Measurements from ENCODE around the gene G6PC3. TPM values are rescaled to one million over a fixed set of nuclear protein-coding genes. Genes with fewer than 3 reads are reported as not detected.

The G6PC3 gene
- total RNA-seq, 2 donors from 2014 or later = 14.9 to 22.8 TPM

DNA sequence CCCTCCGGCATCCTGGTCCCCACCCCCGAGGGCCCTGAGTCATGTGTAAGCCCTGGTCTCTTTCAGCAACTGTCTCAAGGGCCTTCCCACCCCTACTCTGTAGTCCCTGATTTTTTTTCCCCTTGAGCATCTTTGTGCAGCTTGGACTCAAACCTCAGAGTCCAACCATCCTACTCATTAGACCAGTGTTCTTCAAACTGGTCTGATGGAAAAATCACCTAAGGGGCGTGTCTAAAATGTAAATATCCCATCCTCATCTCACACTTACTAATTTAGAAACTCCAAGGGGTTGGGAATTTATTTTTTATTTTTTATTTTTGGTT is 624 bp downstream of the G6PC3 start:
- H3K27ac Mint-ChIP-seq = peak overlapping the region; percentile 97
- ATAC-seq (replicated peaks) = no peak
- H3K9me3 Mint-ChIP-seq = no peaks in the 10 kb centered on the region
- H3K36me3 Mint-ChIP-seq (ENCODE audit: low read depth) = peaks cover 3% of the 10 kb centered on the region
- H3K27me3 Mint-ChIP-seq = no peaks in the 10 kb centered on the region
- H3K4me1 Mint-ChIP-seq = peaks cover 17% of the 10 kb centered on the region
- peak overlapping the region; percentile 89 for H3K4me3 Mint-ChIP-seq

GRCh38 chr17:44071772-44072171 is 1.2 kb downstream of the G6PC3 start:
- no peaks in the 10 kb centered on the region for H3K27me3 Mint-ChIP-seq
- peaks cover 17% of the 10 kb centered on the region for H3K4me1 Mint-ChIP-seq
- H3K9me3 Mint-ChIP-seq = no peaks in the 10 kb centered on the region
- peak overlapping the region; percentile 28 for H3K27ac Mint-ChIP-seq
- no peak for ATAC-seq (replicated peaks)
- peaks cover 9% of the 10 kb centered on the region for H3K36me3 Mint-ChIP-seq (ENCODE audit: low read depth)
- peak overlapping the region; percentile 89 for H3K4me3 Mint-ChIP-seq

DNA sequence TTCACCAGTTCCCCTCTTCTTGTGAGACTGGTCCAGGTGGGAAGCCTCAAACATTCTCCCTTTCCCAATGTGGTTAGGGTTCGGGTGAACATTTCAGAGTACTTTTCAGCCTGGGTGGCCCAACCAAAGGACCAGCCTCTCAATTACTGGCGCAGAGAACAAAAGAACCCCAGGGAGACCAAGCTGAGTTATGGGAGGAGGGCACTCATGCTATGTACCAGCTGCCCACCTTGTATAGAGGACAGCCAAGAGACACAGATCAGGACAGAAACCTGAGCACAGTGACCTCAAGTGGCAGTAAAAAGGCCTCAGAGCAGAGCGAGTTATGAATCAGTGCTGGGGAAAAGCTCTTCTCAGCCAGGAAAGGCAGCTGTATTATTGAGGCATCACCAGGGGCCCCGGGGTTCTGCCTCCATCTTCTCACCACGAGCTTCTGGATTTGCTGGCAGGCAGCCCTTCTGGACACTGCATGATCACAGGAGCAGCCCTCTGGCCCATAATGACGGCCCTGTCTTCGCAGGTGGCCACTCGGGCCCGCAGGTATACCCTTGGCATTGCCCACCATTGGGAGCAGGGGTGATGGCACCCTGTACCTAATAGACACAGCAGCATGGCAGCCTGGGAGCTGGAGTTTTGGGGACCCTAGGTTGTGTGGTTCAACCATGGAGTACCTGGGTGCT is 3.8 kb downstream of the G6PC3 start:
- Mint-ChIP-seq H3K27me3 (no peaks in the 10 kb centered on the region), H3K36me3 (ENCODE audit: low read depth) (peaks cover 18% of the 10 kb centered on the region), H3K9me3 (no peaks in the 10 kb centered on the region), H3K27ac (no peak overlapping the region), H3K4me1 (peaks cover 13% of the 10 kb centered on the region), H3K4me3 (no peak overlapping the region)
- no peak for ATAC-seq (replicated peaks)

DNA sequence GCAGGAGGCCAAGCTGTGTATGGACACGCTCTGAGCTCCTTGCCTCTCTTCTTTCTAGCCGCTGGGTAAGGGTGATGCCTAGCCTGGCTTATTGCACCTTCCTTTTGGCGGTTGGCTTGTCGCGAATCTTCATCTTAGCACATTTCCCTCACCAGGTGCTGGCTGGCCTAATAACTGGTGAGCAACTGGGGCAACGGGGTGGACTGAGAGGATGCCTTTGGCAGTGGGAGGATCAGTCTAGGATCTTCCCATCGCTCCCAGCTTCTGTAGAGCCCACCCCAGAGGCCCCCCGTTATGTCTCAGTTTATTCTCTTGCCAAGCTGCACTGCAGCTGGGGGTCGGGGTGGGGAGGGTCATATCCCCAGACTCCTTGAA is 4.4 kb downstream of the G6PC3 start:
- H3K27me3 Mint-ChIP-seq = no peaks in the 10 kb centered on the region
- H3K4me1 Mint-ChIP-seq = peaks cover 11% of the 10 kb centered on the region
- no peak for ATAC-seq (replicated peaks)
- H3K4me3 Mint-ChIP-seq = no peak overlapping the region
- no peaks in the 10 kb centered on the region for H3K9me3 Mint-ChIP-seq
- H3K27ac Mint-ChIP-seq = peak overlapping the region; percentile 81
- H3K36me3 Mint-ChIP-seq (ENCODE audit: low read depth) = peaks cover 21% of the 10 kb centered on the region

- H3K27me3 Mint-ChIP-seq = no peaks in the 10 kb centered on the region
- H3K4me3 Mint-ChIP-seq = no peak overlapping the region
- H3K4me1 Mint-ChIP-seq = peaks cover 8% of the 10 kb centered on the region
- H3K9me3 Mint-ChIP-seq = no peaks in the 10 kb centered on the region
- no peak for ATAC-seq (replicated peaks)
- peak overlapping the region; percentile 81 for H3K27ac Mint-ChIP-seq
- H3K36me3 Mint-ChIP-seq (ENCODE audit: low read depth) = peaks cover 30% of the 10 kb centered on the region
Measured at GRCh38 chr17:44075598-44076293, 5.2 kb downstream of the G6PC3 start.

DNA sequence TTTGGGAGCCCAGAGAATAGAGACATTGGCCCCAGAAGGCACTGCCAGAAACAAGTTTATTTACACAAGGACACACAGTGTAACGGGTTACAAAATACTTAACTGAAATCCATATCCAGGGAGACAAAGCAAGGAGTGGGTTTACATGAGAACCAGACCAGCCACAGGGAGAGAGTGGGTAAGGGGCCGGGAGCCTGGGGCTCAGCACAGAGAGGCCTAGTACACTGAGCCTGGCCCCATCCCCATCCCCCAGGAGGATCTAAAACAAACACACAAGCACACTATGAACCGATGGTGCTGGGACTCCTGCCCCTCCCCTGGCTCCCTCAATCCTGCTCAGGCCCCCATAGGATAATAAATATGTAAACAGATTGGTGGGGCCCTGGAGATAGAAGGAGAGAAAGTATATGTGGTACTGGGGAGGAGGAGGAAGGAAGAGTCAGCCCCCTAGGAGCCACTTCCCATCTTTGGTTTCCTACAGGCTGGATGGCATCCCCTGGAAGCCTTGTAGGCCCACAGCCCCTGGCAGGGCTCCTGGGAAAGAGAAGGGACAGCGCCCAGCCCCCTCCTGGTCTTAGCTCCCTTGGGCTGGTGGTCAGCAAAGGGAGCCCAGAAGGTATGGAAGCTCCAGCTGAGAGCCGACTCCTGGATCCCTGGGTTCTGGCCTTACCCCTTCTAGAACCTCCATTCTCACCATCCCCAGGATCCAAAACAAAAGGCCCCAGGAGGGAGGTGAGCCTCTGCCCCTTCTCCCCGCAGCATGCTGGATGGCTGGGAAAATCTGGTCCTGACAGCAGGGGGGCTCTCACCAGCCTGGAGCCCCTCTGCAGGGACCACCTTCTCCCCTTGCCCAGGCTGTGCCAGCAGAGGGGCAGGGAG is 6.4 kb downstream of the G6PC3 start:
- H3K27ac Mint-ChIP-seq = peak overlapping the region; percentile 81
- no peak overlapping the region for H3K4me3 Mint-ChIP-seq
- H3K27me3 Mint-ChIP-seq = no peaks in the 10 kb centered on the region
- peaks cover 3% of the 10 kb centered on the region for H3K4me1 Mint-ChIP-seq
- no peaks in the 10 kb centered on the region for H3K9me3 Mint-ChIP-seq
- peaks cover 36% of the 10 kb centered on the region for H3K36me3 Mint-ChIP-seq (ENCODE audit: low read depth)
- no peak for ATAC-seq (replicated peaks)

DNA sequence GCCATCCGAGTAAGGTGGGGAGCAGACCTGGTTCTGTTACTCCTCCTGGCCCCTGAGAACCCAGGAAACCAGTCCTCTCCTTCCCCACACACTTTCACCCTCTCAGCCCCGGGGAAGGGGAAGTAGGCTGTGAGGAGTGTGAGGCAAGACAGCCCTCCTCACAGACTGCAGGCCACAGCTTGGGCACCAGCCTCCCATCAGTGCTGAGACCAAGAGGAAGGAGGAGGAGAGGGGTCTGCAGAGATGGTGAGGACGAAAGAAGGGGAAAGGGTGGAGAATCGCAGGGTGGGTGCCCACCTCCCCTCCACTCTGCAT is 7.0 kb downstream of the G6PC3 start:
- H3K27me3 Mint-ChIP-seq = no peaks in the 10 kb centered on the region
- no peak overlapping the region for H3K27ac Mint-ChIP-seq
- no peak for ATAC-seq (replicated peaks)
- H3K4me1 Mint-ChIP-seq = no peaks in the 10 kb centered on the region
- peaks cover 42% of the 10 kb centered on the region for H3K36me3 Mint-ChIP-seq (ENCODE audit: low read depth)
- H3K9me3 Mint-ChIP-seq = no peaks in the 10 kb centered on the region
- no peak overlapping the region for H3K4me3 Mint-ChIP-seq

- no peaks in the 10 kb centered on the region for H3K27me3 Mint-ChIP-seq
- H3K4me3 Mint-ChIP-seq = no peak overlapping the region
- peaks cover 51% of the 10 kb centered on the region for H3K36me3 Mint-ChIP-seq (ENCODE audit: low read depth)
- H3K4me1 Mint-ChIP-seq = no peaks in the 10 kb centered on the region
- ATAC-seq (replicated peaks) = no peak
- H3K9me3 Mint-ChIP-seq = no peaks in the 10 kb centered on the region
- H3K27ac Mint-ChIP-seq = peak overlapping the region; percentile 47
Measured at GRCh38 chr17:44078412-44078811, 7.9 kb downstream of the G6PC3 start.

- H3K27me3 Mint-ChIP-seq = no peaks in the 10 kb centered on the region
- H3K27ac Mint-ChIP-seq = peak overlapping the region; percentile 27
- H3K4me3 Mint-ChIP-seq = no peak overlapping the region
- no peaks in the 10 kb centered on the region for H3K4me1 Mint-ChIP-seq
- peaks cover 59% of the 10 kb centered on the region for H3K36me3 Mint-ChIP-seq (ENCODE audit: low read depth)
- no peaks in the 10 kb centered on the region for H3K9me3 Mint-ChIP-seq
- no peak for ATAC-seq (replicated peaks)
Measured at GRCh38 chr17:44079877-44080821, 9.6 kb downstream of the G6PC3 start.

GRCh38 chr17:44081681-44082080 is 11.1 kb downstream of the G6PC3 start:
- Mint-ChIP-seq H3K27ac (peak overlapping the region; percentile 54), H3K4me3 (no peak overlapping the region), H3K4me1 (peaks cover under 1% of the 10 kb centered on the region), H3K36me3 (ENCODE audit: low read depth) (peaks cover 57% of the 10 kb centered on the region), H3K27me3 (no peaks in the 10 kb centered on the region), H3K9me3 (no peaks in the 10 kb centered on the region)
- no peak for ATAC-seq (replicated peaks)

- Mint-ChIP-seq H3K27ac (peak overlapping the region; percentile 18), H3K4me1 (peaks cover 6% of the 10 kb centered on the region), H3K4me3 (no peak overlapping the region), H3K9me3 (no peaks in the 10 kb centered on the region), H3K27me3 (no peaks in the 10 kb centered on the region), H3K36me3 (ENCODE audit: low read depth) (peaks cover 54% of the 10 kb centered on the region)
- ATAC-seq (replicated peaks) = no peak
Measured at GRCh38 chr17:44082256-44082927, 11.9 kb downstream of the G6PC3 start.

DNA sequence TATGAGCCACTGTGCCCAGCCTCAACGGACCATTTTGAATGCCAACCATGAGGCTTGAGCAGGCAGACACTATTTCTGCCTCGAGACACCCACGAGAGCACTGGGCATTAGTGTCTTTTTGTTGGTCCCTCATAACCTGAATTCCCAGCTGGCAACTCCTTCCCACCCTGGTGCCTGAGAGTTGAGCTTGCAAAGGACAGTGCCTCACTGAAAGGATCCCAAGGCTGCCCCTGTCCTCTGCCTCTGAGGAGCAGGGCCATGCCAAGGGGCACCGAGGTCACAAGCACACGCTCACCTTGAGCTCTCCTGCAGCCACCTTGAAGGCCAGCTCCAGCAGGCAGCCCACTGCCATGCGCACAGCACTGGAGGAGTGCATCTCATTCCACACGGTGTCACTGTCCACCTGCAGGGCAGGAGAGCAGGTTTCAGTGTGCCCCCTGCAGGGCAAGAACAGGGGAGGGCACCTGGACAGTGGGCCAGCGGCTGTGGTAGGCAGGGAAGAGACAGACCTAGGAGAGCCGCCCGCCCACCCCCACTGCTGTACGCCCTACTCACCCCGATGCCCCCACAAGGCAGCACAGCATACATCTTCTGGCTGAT is 12.8 kb downstream of the G6PC3 start:
- Mint-ChIP-seq H3K4me1 (peaks cover 6% of the 10 kb centered on the region), H3K27me3 (no peaks in the 10 kb centered on the region), H3K9me3 (no peaks in the 10 kb centered on the region), H3K27ac (no peak overlapping the region), H3K4me3 (no peak overlapping the region), H3K36me3 (ENCODE audit: low read depth) (peaks cover 48% of the 10 kb centered on the region)
- no peak for ATAC-seq (replicated peaks)

DNA sequence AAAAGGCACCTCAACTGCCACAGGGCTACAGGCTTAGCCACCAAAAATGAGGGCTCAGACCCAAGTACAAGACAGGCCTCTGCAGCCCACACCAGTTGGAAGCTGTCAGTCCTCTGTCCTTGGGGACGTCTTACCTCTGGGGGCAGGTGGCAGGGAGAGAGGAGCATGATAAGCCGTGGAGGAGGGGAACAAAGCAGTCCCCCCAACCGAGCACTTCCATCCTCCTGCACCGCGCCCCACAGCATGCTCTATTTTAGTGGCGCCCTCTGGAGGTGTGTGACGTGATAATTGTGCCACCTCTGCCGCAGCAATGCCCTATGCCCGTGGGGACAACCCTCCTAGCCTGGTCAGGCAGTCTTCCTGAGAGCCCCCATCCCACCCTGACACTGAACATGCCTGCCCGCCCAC is 13.6 kb downstream of the G6PC3 start:
- Mint-ChIP-seq H3K9me3 (no peaks in the 10 kb centered on the region), H3K27ac (no peak overlapping the region), H3K4me3 (no peak overlapping the region), H3K36me3 (ENCODE audit: low read depth) (peaks cover 55% of the 10 kb centered on the region), H3K4me1 (peaks cover 6% of the 10 kb centered on the region), H3K27me3 (no peaks in the 10 kb centered on the region)
- no peak for ATAC-seq (replicated peaks)

Measured in activated T-helper 17 cell treated with anti-CD3 and anti-CD28 coated beads, Interleukin-2, amount 50 U/mL, for 72 hours (primary cell).